Endothelial cell (in vitro differentiated cells): ENCODE measurements around the gene AMT. TPM values are rescaled to one million over a fixed set of nuclear protein-coding genes. Genes with fewer than 3 reads are reported as not detected.

Experiments used
- DNase-seq: peaks from one replicate; pipeline ENCODE4 v3.0.0; 2021; ENCODE audit warnings: low spot score
- H3K27ac Mint-ChIP-seq: one replicate; pipeline ENCODE4 v1.8.0; 2021; ENCODE audit warnings: mixed read lengths, inconsistent platforms; ENCODE audit not compliant: unreplicated experiment
- H3K27me3 Mint-ChIP-seq: one replicate; pipeline ENCODE4 v1.8.0; 2021; ENCODE audit warnings: mild to moderate bottlenecking, moderate library complexity, mixed read lengths, inconsistent platforms; ENCODE audit not compliant: unreplicated experiment
- H3K36me3 Mint-ChIP-seq: one replicate; pipeline ENCODE4 v1.8.0; 2021; ENCODE audit warnings: mild to moderate bottlenecking, low read depth, mixed read lengths, inconsistent platforms; ENCODE audit not compliant: unreplicated experiment
- H3K4me1 Mint-ChIP-seq: one replicate; pipeline ENCODE4 v1.8.0; 2021; ENCODE audit warnings: mild to moderate bottlenecking, mixed read lengths, inconsistent platforms; ENCODE audit not compliant: unreplicated experiment
- H3K4me3 Mint-ChIP-seq: one replicate; pipeline ENCODE4 v1.8.0; 2021; ENCODE audit warnings: mild to moderate bottlenecking, mixed read lengths, inconsistent platforms; ENCODE audit not compliant: unreplicated experiment
- H3K9me3 Mint-ChIP-seq: one replicate; pipeline ENCODE4 v1.8.0; 2021; ENCODE audit warnings: mixed read lengths, inconsistent platforms; ENCODE audit not compliant: unreplicated experiment
- CTCF ChIP-seq: fragments of 200-600 bp; sonication (generic); IDR thresholded peaks from one replicate; pipeline ENCODE4 v1.5.0; 2021; ENCODE audit warnings: antibody characterized with exemption; ENCODE audit not compliant: unreplicated experiment
- total RNA-seq: library from RNA; stranded (reverse); fragmentation: NEBNext Ultra II Directional; extraction: Animal tissue kit (Norgen Biotek cat#: 25700); gene quantifications from one replicate; pipeline ENCODE4 v1.2.1, GENCODE V29; 2021; ENCODE audit not compliant: unreplicated experiment

The AMT gene
- total RNA-seq, 1 donor from 2014 or later = 11.9 TPM

- no peak for TF ChIP-seq CTCF
- Mint-ChIP-seq H3K4me3 (no peak overlapping the region), H3K4me1 (peaks cover 7% of the 10 kb centered on the region), H3K36me3 (peaks cover 6% of the 10 kb centered on the region), H3K9me3 (no peaks in the 10 kb centered on the region), H3K27ac (no peak overlapping the region), H3K27me3 (peaks cover 7% of the 10 kb centered on the region)
- DNase-seq = no peak
Measured at GRCh38 chr3:49378249-49378895, 43.9 kb downstream of the AMT start.

- peaks cover 10% of the 10 kb centered on the region for H3K36me3 Mint-ChIP-seq
- no peaks in the 10 kb centered on the region for H3K9me3 Mint-ChIP-seq
Measured at GRCh38 chr3:49377483-49377882, 44.8 kb downstream of the AMT start.

GRCh38 chr3:49371946-49372345 lies 50.3 kb downstream of the AMT start:
- TF ChIP-seq CTCF = no peak
- Mint-ChIP-seq H3K27ac (no peak overlapping the region), H3K27me3 (peaks cover 4% of the 10 kb centered on the region), H3K9me3 (no peaks in the 10 kb centered on the region), H3K4me1 (no peaks in the 10 kb centered on the region), H3K4me3 (no peak overlapping the region), H3K36me3 (peaks cover 21% of the 10 kb centered on the region)
- no peak for DNase-seq

More at GRCh38 chr3:49377483-49377882, 44.8 kb downstream of the AMT start:
- no peak for DNase-seq
- Mint-ChIP-seq H3K27ac (no peak overlapping the region), H3K4me3 (no peak overlapping the region), H3K27me3 (peaks cover 7% of the 10 kb centered on the region), H3K4me1 (peaks cover 6% of the 10 kb centered on the region)
- no peak for TF ChIP-seq CTCF

GRCh38 chr3:49370585-49371290 lies 51.5 kb downstream of the AMT start:
- Mint-ChIP-seq H3K9me3 (no peaks in the 10 kb centered on the region), H3K4me1 (no peaks in the 10 kb centered on the region), H3K4me3 (peak overlapping the region; percentile 1), H3K27ac (no peak overlapping the region), H3K36me3 (peaks cover 28% of the 10 kb centered on the region), H3K27me3 (peaks cover 3% of the 10 kb centered on the region)
- no peak for TF ChIP-seq CTCF
- DNase-seq = no peak

Other genes with a start within 250 kb of the AMT start
- gene C3orf62, start 145.2 kb downstream of the AMT start, total RNA-seq = 3.8 TPM
- 55.0 TPM for gene USP4, start 82.4 kb downstream of the AMT start, total RNA-seq
- 374 TPM for gene GPX1, start 64.1 kb downstream of the AMT start, total RNA-seq
- gene RHOA, start 10.5 kb downstream of the AMT start, total RNA-seq = 583 TPM
- gene TCTA, start 10.1 kb downstream of the AMT start, total RNA-seq = 17.3 TPM
- 30.0 TPM for gene NICN1, start 6.9 kb upstream of the AMT start, total RNA-seq
- gene DAG1, start 47.8 kb upstream of the AMT start, total RNA-seq = 54.8 TPM
- 2.4 TPM for gene BSN, start 132.0 kb upstream of the AMT start, total RNA-seq